ENCODE results near the gene OPCML. TPM values are rescaled to one million over a fixed set of nuclear protein-coding genes. Genes with fewer than 3 reads are reported as not detected.
A peak's percentile ranks its signal among the peaks of the same experiment; 100 is the strongest.

The OPCML gene
- total and polyA plus RNA-seq, 2 experiments from 2014 or later, result 1.2 to 4.4 TPM

DNA sequence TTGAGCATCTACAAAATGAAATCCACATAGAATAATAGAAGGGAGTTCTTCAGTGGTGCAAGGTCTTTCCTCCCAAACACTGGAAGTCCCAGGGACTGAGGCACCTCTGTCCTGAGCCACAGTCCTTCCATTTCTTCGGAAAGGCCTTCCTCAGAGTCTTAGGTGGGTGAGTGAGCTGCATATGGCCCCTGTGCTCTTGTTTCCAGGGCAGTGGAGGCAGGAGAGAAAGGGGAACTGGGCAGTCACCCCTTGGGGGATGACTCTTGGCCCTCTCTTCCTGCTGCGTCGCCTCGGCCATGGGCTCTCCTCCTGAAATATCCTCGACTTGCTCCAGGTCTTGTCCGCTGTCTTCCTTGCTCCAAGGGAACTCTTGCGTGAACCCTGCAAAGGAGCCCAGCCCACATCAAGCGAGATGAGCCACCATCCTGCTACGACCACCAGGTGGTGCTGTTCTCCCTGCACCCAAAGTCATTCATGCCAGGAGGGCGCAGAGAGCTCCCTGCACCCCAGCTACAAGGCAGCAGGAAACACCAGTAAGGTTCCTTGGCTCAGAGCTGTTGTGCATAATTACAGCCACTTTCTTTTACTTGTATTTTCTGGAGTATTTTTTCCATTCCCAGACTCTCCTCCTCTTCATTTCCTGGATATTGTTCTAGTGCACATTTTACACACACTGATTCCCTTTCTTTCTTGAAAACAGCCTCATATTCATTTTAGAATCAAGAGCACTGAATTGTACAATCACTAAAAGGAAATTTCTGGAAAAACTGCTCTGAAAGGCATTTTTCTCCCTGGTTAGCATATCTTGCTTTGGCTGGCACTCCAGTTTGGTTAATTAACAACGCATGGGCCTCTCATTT, 397.8 kb downstream of the OPCML start:
- H2AFZ ChIP-seq, result no peak overlapping the region
- no peak overlapping the region for H3K4me3 ChIP-seq
- H3K9me3 Mint-ChIP-seq, result no peaks in the 10 kb centered on the region
- H3K27me3 ChIP-seq (ENCODE audit: insufficient read depth), result no peaks in the 10 kb centered on the region
- H3K27ac ChIP-seq (ENCODE audit: low read depth), result no peak overlapping the region
- peaks cover 17% of the 10 kb centered on the region for H3K4me1 ChIP-seq (ENCODE audit: insufficient read depth)
- peak; percentile 99 for ATAC-seq
- H3K27me3 Mint-ChIP-seq (ENCODE audit: insufficient read depth, low read depth, poor library complexity), result peaks cover 4% of the 10 kb centered on the region
- H3K27ac Mint-ChIP-seq, result no peak overlapping the region
- no peaks in the 10 kb centered on the region for H3K36me3 Mint-ChIP-seq (ENCODE audit: low read depth)
- peak; percentile 88 to 99 for TF ChIP-seq CTCF (conservative IDR thresholded peaks at IDR 0.05; ENCODE audit: low read depth in 2 of 2)
- TF ChIP-seq POLR2AphosphoS5 (IDR thresholded peaks at IDR 0.05; ENCODE audit: low read depth), result no peak
- TF ChIP-seq EZH2phosphoT487 (IDR thresholded peaks at IDR 0.05; ENCODE audit: unreplicated experiment), result no peak
- no peaks in the 10 kb centered on the region for H3F3A ChIP-seq (replicated peaks; ENCODE audit: low read depth)
- no peak overlapping the region for H3K4me3 Mint-ChIP-seq
- no peaks in the 10 kb centered on the region for H3K9me2 ChIP-seq (ENCODE audit: insufficient read depth)
- H3K4me2 ChIP-seq, result 0 out of 2 replicates have a peak overlapping the region, but pooled peaks have one; percentile 19
- H3K36me3 ChIP-seq (ENCODE audit: insufficient read depth), result no peaks in the 10 kb centered on the region
- H3K79me2 ChIP-seq (replicated peaks; ENCODE audit: insufficient read depth), result no peaks in the 10 kb centered on the region
- DNase-seq (ENCODE audit: low spot score), result peak; percentile 90
- H3K4me1 Mint-ChIP-seq, result peaks cover 29% of the 10 kb centered on the region
- H4K20me1 ChIP-seq (replicated peaks; ENCODE audit: insufficient read depth), result no peaks in the 10 kb centered on the region

GRCh38 chr11:133133606-133134005, 398.7 kb downstream of the OPCML start:
- H3K36me3 Mint-ChIP-seq (ENCODE audit: low read depth), result no peaks in the 10 kb centered on the region
- H3K4me3 Mint-ChIP-seq, result no peak overlapping the region
- peaks cover 29% of the 10 kb centered on the region for H3K4me1 Mint-ChIP-seq
- Histone ChIP-seq H3K4me1 (ENCODE audit: insufficient read depth) (peaks cover 17% of the 10 kb centered on the region), H3K27me3 (ENCODE audit: insufficient read depth) (no peaks in the 10 kb centered on the region), H3K27ac (ENCODE audit: low read depth) (no peak overlapping the region), H2AFZ (no peak overlapping the region), H4K20me1 (replicated peaks; ENCODE audit: insufficient read depth) (no peaks in the 10 kb centered on the region), H3K9me2 (ENCODE audit: insufficient read depth) (no peaks in the 10 kb centered on the region), H3F3A (replicated peaks; ENCODE audit: low read depth) (no peaks in the 10 kb centered on the region), H3K4me2 (no peak overlapping the region), H3K36me3 (ENCODE audit: insufficient read depth) (no peaks in the 10 kb centered on the region), H3K4me3 (no peak overlapping the region), H3K79me2 (replicated peaks; ENCODE audit: insufficient read depth) (no peaks in the 10 kb centered on the region)
- DNase-seq (ENCODE audit: low spot score) (no peak), ATAC-seq (no peak)
- peaks cover 7% of the 10 kb centered on the region for H3K27me3 Mint-ChIP-seq (ENCODE audit: insufficient read depth, low read depth, poor library complexity)
- no peak for TF ChIP-seq NANOG (IDR thresholded peaks at IDR 0.05; ENCODE audit: borderline replicate concordance)
- TF ChIP-seq, protein P1, sequence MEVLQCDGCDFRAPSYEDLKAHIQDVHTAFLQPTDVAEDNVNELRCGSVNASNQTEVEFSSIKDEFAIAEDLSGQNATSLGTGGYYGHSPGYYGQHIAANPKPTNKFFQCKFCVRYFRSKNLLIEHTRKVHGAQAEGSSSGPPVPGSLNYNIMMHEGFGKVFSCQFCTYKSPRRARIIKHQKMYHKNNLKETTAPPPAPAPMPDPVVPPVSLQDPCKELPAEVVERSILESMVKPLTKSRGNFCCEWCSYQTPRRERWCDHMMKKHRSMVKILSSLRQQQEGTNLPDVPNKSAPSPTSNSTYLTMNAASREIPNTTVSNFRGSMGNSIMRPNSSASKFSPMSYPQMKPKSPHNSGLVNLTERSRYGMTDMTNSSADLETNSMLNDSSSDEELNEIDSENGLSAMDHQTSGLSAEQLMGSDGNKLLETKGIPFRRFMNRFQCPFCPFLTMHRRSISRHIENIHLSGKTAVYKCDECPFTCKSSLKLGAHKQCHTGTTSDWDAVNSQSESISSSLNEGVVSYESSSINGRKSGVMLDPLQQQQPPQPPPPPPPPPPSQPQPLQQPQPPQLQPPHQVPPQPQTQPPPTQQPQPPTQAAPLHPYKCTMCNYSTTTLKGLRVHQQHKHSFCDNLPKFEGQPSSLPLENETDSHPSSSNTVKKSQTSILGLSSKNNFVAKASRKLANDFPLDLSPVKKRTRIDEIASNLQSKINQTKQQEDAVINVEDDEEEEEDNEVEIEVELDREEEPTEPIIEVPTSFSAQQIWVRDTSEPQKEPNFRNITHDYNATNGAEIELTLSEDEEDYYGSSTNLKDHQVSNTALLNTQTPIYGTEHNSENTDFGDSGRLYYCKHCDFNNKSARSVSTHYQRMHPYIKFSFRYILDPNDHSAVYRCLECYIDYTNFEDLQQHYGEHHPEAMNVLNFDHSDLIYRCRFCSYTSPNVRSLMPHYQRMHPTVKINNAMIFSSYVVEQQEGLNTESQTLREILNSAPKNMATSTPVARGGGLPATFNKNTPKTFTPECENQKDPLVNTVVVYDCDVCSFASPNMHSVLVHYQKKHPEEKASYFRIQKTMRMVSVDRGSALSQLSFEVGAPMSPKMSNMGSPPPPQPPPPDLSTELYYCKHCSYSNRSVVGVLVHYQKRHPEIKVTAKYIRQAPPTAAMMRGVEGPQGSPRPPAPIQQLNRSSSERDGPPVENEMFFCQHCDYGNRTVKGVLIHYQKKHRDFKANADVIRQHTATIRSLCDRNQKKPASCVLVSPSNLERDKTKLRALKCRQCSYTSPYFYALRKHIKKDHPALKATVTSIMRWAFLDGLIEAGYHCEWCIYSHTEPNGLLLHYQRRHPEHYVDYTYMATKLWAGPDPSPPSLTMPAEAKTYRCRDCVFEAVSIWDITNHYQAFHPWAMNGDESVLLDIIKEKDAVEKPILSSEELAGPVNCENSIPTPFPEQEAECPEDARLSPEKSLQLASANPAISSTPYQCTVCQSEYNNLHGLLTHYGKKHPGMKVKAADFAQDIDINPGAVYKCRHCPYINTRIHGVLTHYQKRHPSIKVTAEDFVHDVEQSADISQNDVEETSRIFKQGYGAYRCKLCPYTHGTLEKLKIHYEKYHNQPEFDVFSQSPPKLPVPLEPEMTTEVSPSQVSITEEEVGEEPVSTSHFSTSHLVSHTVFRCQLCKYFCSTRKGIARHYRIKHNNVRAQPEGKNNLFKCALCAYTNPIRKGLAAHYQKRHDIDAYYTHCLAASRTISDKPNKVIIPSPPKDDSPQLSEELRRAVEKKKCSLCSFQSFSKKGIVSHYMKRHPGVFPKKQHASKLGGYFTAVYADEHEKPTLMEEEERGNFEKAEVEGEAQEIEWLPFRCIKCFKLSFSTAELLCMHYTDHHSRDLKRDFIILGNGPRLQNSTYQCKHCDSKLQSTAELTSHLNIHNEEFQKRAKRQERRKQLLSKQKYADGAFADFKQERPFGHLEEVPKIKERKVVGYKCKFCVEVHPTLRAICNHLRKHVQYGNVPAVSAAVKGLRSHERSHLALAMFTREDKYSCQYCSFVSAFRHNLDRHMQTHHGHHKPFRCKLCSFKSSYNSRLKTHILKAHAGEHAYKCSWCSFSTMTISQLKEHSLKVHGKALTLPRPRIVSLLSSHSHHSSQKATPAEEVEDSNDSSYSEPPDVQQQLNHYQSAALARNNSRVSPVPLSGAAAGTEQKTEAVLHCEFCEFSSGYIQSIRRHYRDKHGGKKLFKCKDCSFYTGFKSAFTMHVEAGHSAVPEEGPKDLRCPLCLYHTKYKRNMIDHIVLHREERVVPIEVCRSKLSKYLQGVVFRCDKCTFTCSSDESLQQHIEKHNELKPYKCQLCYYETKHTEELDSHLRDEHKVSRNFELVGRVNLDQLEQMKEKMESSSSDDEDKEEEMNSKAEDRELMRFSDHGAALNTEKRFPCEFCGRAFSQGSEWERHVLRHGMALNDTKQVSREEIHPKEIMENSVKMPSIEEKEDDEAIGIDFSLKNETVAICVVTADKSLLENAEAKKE (CRISPR knock-in tag; IDR thresholded peaks at IDR 0.05), result no peak
- no peak for TF ChIP-seq CREB1 (CRISPR knock-in tag; IDR thresholded peaks at IDR 0.05; ENCODE audit: low read depth)
- no peak overlapping the region for H3K27ac Mint-ChIP-seq
- no peaks in the 10 kb centered on the region for H3K9me3 Mint-ChIP-seq

All from GM23338 (cell line).